Mucosa of stomach (tissue), 1 donor: Measurements from ENCODE around the gene NPHP4.

ENCODE experiments used
- H3K27me3 ChIP-seq: one replicate; pipeline ENCODE4 v1.7.0; 2013; ENCODE audit warnings: mild to moderate bottlenecking, low read length; ENCODE audit not compliant: control insufficient read depth, insufficient read depth
- H3K36me3 ChIP-seq: one replicate; pipeline ENCODE4 v1.7.0; 2013; ENCODE audit warnings: low read length; ENCODE audit not compliant: control insufficient read depth, insufficient read depth
- H3K4me1 ChIP-seq: one replicate; pipeline ENCODE4 v1.7.0; 2013; ENCODE audit warnings: mild to moderate bottlenecking, low read length; ENCODE audit not compliant: control insufficient read depth, insufficient read depth
- H3K4me3 ChIP-seq: one replicate; pipeline ENCODE4 v1.7.0; 2013; ENCODE audit warnings: low read length
- H3K9ac ChIP-seq: one replicate; pipeline ENCODE4 v1.7.0; 2013; ENCODE audit warnings: mild to moderate bottlenecking, low read length, moderate library complexity
- H3K9me3 ChIP-seq: one replicate; pipeline ENCODE4 v1.7.0; 2013; ENCODE audit warnings: mild to moderate bottlenecking, low read length, moderate library complexity; ENCODE audit not compliant: control insufficient read depth
- donor health status: Pancreatic carcinoma.

The NPHP4 gene

GRCh38 chr1:5989286-5989605 lies 3.0 kb downstream of the NPHP4 start:
- H3K4me3 ChIP-seq = no peak overlapping the region
- no peaks in the 10 kb centered on the region for H3K9me3 ChIP-seq
- no peaks in the 10 kb centered on the region for H3K4me1 ChIP-seq
- no peaks in the 10 kb centered on the region for H3K36me3 ChIP-seq
- H3K27me3 ChIP-seq = peaks cover 13% of the 10 kb centered on the region
- H3K9ac ChIP-seq = no peak overlapping the region

- Histone ChIP-seq H3K36me3 (no peaks in the 10 kb centered on the region), H3K9ac (no peak overlapping the region), H3K4me1 (no peaks in the 10 kb centered on the region), H3K4me3 (no peak overlapping the region), H3K9me3 (no peaks in the 10 kb centered on the region), H3K27me3 (peaks cover 8% of the 10 kb centered on the region)
Measured at GRCh38 chr1:5988596-5989285, 3.5 kb downstream of the NPHP4 start.

GRCh38 chr1:5986018-5986417 lies 6.2 kb downstream of the NPHP4 start:
- no peaks in the 10 kb centered on the region for H3K27me3 ChIP-seq
- no peaks in the 10 kb centered on the region for H3K4me1 ChIP-seq
- no peaks in the 10 kb centered on the region for H3K36me3 ChIP-seq
- no peak overlapping the region for H3K4me3 ChIP-seq
- H3K9me3 ChIP-seq = no peaks in the 10 kb centered on the region
- H3K9ac ChIP-seq = no peak overlapping the region

- Histone ChIP-seq H3K4me3 (no peak overlapping the region), H3K9ac (no peak overlapping the region), H3K4me1 (no peaks in the 10 kb centered on the region), H3K36me3 (no peaks in the 10 kb centered on the region), H3K9me3 (no peaks in the 10 kb centered on the region), H3K27me3 (no peaks in the 10 kb centered on the region)
Measured at GRCh38 chr1:5985250-5985649, 7.0 kb downstream of the NPHP4 start.

- no peaks in the 10 kb centered on the region for H3K36me3 ChIP-seq
- H3K4me3 ChIP-seq = no peak overlapping the region
- no peak overlapping the region for H3K9ac ChIP-seq
- no peaks in the 10 kb centered on the region for H3K27me3 ChIP-seq
- H3K9me3 ChIP-seq = no peaks in the 10 kb centered on the region
- no peaks in the 10 kb centered on the region for H3K4me1 ChIP-seq
Measured at GRCh38 chr1:5983361-5984103, 8.7 kb downstream of the NPHP4 start.

- H3K36me3 ChIP-seq = no peaks in the 10 kb centered on the region
- no peaks in the 10 kb centered on the region for H3K9me3 ChIP-seq
- no peak overlapping the region for H3K9ac ChIP-seq
Measured at GRCh38 chr1:5982868-5983267, 9.4 kb downstream of the NPHP4 start.

GRCh38 chr1:5982276-5982675 lies 9.9 kb downstream of the NPHP4 start:
- H3K4me1 ChIP-seq = no peaks in the 10 kb centered on the region
- H3K27me3 ChIP-seq = no peaks in the 10 kb centered on the region
- no peak overlapping the region for H3K4me3 ChIP-seq
- H3K9ac ChIP-seq = no peak overlapping the region
- no peaks in the 10 kb centered on the region for H3K9me3 ChIP-seq
- H3K36me3 ChIP-seq = no peaks in the 10 kb centered on the region

More at GRCh38 chr1:5982868-5983267, 9.4 kb downstream of the NPHP4 start:
- Histone ChIP-seq H3K4me3 (no peak overlapping the region), H3K4me1 (no peaks in the 10 kb centered on the region), H3K27me3 (no peaks in the 10 kb centered on the region)

GRCh38 chr1:5981009-5981380 lies 11.2 kb downstream of the NPHP4 start:
- Histone ChIP-seq H3K27me3 (no peaks in the 10 kb centered on the region), H3K4me1 (no peaks in the 10 kb centered on the region), H3K9me3 (no peaks in the 10 kb centered on the region), H3K4me3 (no peak overlapping the region), H3K9ac (no peak overlapping the region), H3K36me3 (no peaks in the 10 kb centered on the region)

GRCh38 chr1:5980314-5981008 lies 11.8 kb downstream of the NPHP4 start:
- no peak overlapping the region for H3K4me3 ChIP-seq
- H3K36me3 ChIP-seq = no peaks in the 10 kb centered on the region
- H3K9me3 ChIP-seq = no peaks in the 10 kb centered on the region
- no peaks in the 10 kb centered on the region for H3K4me1 ChIP-seq
- no peak overlapping the region for H3K9ac ChIP-seq
- H3K27me3 ChIP-seq = no peaks in the 10 kb centered on the region

- Histone ChIP-seq H3K4me1 (no peaks in the 10 kb centered on the region), H3K9ac (no peak overlapping the region), H3K4me3 (no peak overlapping the region), H3K27me3 (no peaks in the 10 kb centered on the region), H3K9me3 (no peaks in the 10 kb centered on the region), H3K36me3 (no peaks in the 10 kb centered on the region)
Measured at GRCh38 chr1:5979536-5980313, 12.5 kb downstream of the NPHP4 start.

GRCh38 chr1:5978452-5978851 lies 13.8 kb downstream of the NPHP4 start:
- no peak overlapping the region for H3K9ac ChIP-seq
- H3K9me3 ChIP-seq = no peaks in the 10 kb centered on the region
- H3K27me3 ChIP-seq = no peaks in the 10 kb centered on the region
- no peaks in the 10 kb centered on the region for H3K36me3 ChIP-seq
- H3K4me3 ChIP-seq = no peak overlapping the region
- H3K4me1 ChIP-seq = no peaks in the 10 kb centered on the region
